Measurements from ENCODE around the gene LOXL3.

The LOXL3 gene

GRCh38 chr2:74551530-74551929, 2.2 kb downstream of the LOXL3 start:
- DNase-seq, result no peak
- Histone ChIP-seq H3K27ac (no peak overlapping the region), H3K36me3 (replicated peaks) (peaks cover 2% of the 10 kb centered on the region), H3K4me3 (ENCODE audit: low read depth, low read length) (no peak overlapping the region), H3K27me3 (replicated peaks) (no peaks in the 10 kb centered on the region)
- no peak for TF ChIP-seq CTCF (IDR thresholded peaks at IDR 0.05; ENCODE audit: low read depth, low read length, missing control alignments)
- in situ Hi-C loops (cut with HindIII; ENCODE audit: low pct_ligation_motif_present, low sequenced_read_pairs), result no loop called here

GRCh38 chr2:74550231-74550630, 3.5 kb downstream of the LOXL3 start:
- Histone ChIP-seq H3K27ac (no peak overlapping the region), H3K4me3 (ENCODE audit: low read depth, low read length) (no peak overlapping the region), H3K27me3 (replicated peaks) (no peaks in the 10 kb centered on the region), H3K36me3 (replicated peaks) (no peaks in the 10 kb centered on the region)
- DNase-seq, result no peak
- TF ChIP-seq CTCF (IDR thresholded peaks at IDR 0.05; ENCODE audit: low read depth, low read length, missing control alignments), result no peak
- in situ Hi-C loops (cut with HindIII; ENCODE audit: low pct_ligation_motif_present, low sequenced_read_pairs), result no loop called here

- no peaks in the 10 kb centered on the region for H3K27me3 ChIP-seq (replicated peaks)
- in situ Hi-C loops (cut with HindIII; ENCODE audit: low pct_ligation_motif_present, low sequenced_read_pairs), result no loop called here
- TF ChIP-seq CTCF (IDR thresholded peaks at IDR 0.05; ENCODE audit: low read depth, low read length, missing control alignments), result no peak
- peak; percentile 14 for DNase-seq
- peak overlapping the region; percentile 2 for H3K27ac ChIP-seq
- no peaks in the 10 kb centered on the region for H3K36me3 ChIP-seq (replicated peaks)
- peak overlapping the region; percentile 64 for H3K4me3 ChIP-seq (ENCODE audit: low read depth, low read length)
Observed at GRCh38 chr2:74548900-74549826, 4.6 kb downstream of the LOXL3 start.

GRCh38 chr2:74548285-74548899, 5.3 kb downstream of the LOXL3 start:
- Histone ChIP-seq H3K36me3 (replicated peaks) (no peaks in the 10 kb centered on the region), H3K27ac (peak overlapping the region; percentile 2), H3K27me3 (replicated peaks) (no peaks in the 10 kb centered on the region), H3K4me3 (ENCODE audit: low read depth, low read length) (peak overlapping the region; percentile 64)
- TF ChIP-seq CTCF (IDR thresholded peaks at IDR 0.05; ENCODE audit: low read depth, low read length, missing control alignments), result no peak
- in situ Hi-C loops (cut with HindIII; ENCODE audit: low pct_ligation_motif_present, low sequenced_read_pairs), result no loop called here
- DNase-seq, result no peak

GRCh38 chr2:74546004-74546403, 7.7 kb downstream of the LOXL3 start:
- in situ Hi-C loops (cut with HindIII; ENCODE audit: low pct_ligation_motif_present, low sequenced_read_pairs), result no loop called here
- H3K4me3 ChIP-seq (ENCODE audit: low read depth, low read length), result no peak overlapping the region
- H3K27ac ChIP-seq, result no peak overlapping the region
- no peak for DNase-seq
- no peaks in the 10 kb centered on the region for H3K36me3 ChIP-seq (replicated peaks)
- TF ChIP-seq CTCF (IDR thresholded peaks at IDR 0.05; ENCODE audit: low read depth, low read length, missing control alignments), result no peak
- H3K27me3 ChIP-seq (replicated peaks), result no peaks in the 10 kb centered on the region

Measured in brain microvascular endothelial cell (primary cell).